ENCODE results near the gene PCDHB6.
"Not testable (repeated sequence)": the region's sequence is repeated elsewhere in the genome, so short reads cannot be mapped to it uniquely, and the experiment has no call there.

Gene PCDHB6

GRCh38 chr5:141149812-141150211 lies at the start of gene PCDHB6:
Gene PCDHB6, plus strand, starts transcription at chr5:141150057. Its CDS starts 201 bp downstream, at chr5:141150258.
- DNase-seq (ENCODE audit: low read depth, low spot score): no peak

- DNase-seq (ENCODE audit: low read depth, low spot score): no peak
These were observed 49.5 kb upstream of the PCDHB6 start, which contains the start of gene PCDHB3 for GRCh38 chr5:141100243-141100805. Gene PCDHB3, plus strand, starts transcription at chr5:141100473. Its CDS starts 177 bp downstream, at chr5:141100650.

GRCh38 chr5:141101059-141101458 lies 48.8 kb upstream of the PCDHB6 start:
- no peak for DNase-seq (ENCODE audit: low read depth, low spot score)

- DNase-seq (ENCODE audit: low read depth, low spot score): not testable (repeated sequence)
These were observed 47.8 kb upstream of the PCDHB6 start for GRCh38 chr5:141102070-141102469.

GRCh38 chr5:141102471-141102870 lies 47.4 kb upstream of the PCDHB6 start:
- DNase-seq (ENCODE audit: low read depth, low spot score): not testable (repeated sequence)

GRCh38 chr5:141105350-141105749 lies 44.5 kb upstream of the PCDHB6 start:
- no peak for DNase-seq (ENCODE audit: low read depth, low spot score)

GRCh38 chr5:141119250-141119649 lies 30.6 kb upstream of the PCDHB6 start:
- no peak for DNase-seq (ENCODE audit: low read depth, low spot score)

- DNase-seq (ENCODE audit: low read depth, low spot score): no peak
These were observed 28.3 kb upstream of the PCDHB6 start, which contains the start of gene PCDHB4 for GRCh38 chr5:141121563-141121962. Gene PCDHB4, plus strand, starts transcription at chr5:141121818. Its CDS starts 181 bp downstream, at chr5:141121999.

- DNase-seq (ENCODE audit: low read depth, low spot score): no peak
These were observed 27.9 kb upstream of the PCDHB6 start for GRCh38 chr5:141121985-141122384.

- DNase-seq (ENCODE audit: low read depth, low spot score): not testable (repeated sequence)
These were observed 26.3 kb upstream of the PCDHB6 start for GRCh38 chr5:141123396-141124135.

GRCh38 chr5:141127305-141127704 lies 22.6 kb upstream of the PCDHB6 start:
- no peak for DNase-seq (ENCODE audit: low read depth, low spot score)

GRCh38 chr5:141135030-141135717 lies 14.7 kb upstream of the PCDHB6 start, which contains the start of gene PCDHB5:
Gene PCDHB5, plus strand, starts transcription at chr5:141135206. Its CDS starts 229 bp downstream, at chr5:141135435.
- no peak for DNase-seq (ENCODE audit: low read depth, low spot score)

GRCh38 chr5:141135718-141136266 lies 14.1 kb upstream of the PCDHB6 start:
- no peak for DNase-seq (ENCODE audit: low read depth, low spot score)

GRCh38 chr5:141137346-141137745 lies 12.5 kb upstream of the PCDHB6 start:
- not testable (repeated sequence) for DNase-seq (ENCODE audit: low read depth, low spot score)

- DNase-seq (ENCODE audit: low read depth, low spot score): no peak
These were observed 551 bp downstream of the PCDHB6 start for GRCh38 chr5:141150224-141150992.

GRCh38 chr5:141150993-141151325 lies 1.1 kb downstream of the PCDHB6 start:
- DNase-seq (ENCODE audit: low read depth, low spot score): no peak

GRCh38 chr5:141151632-141152031 lies 1.8 kb downstream of the PCDHB6 start:
- DNase-seq (ENCODE audit: low read depth, low spot score): not testable (repeated sequence)

GRCh38 chr5:141152096-141152495 lies 2.2 kb downstream of the PCDHB6 start:
- not testable (repeated sequence) for DNase-seq (ENCODE audit: low read depth, low spot score)

- DNase-seq (ENCODE audit: low read depth, low spot score): no peak
These were observed 5.9 kb downstream of the PCDHB6 start for GRCh38 chr5:141155540-141156374.

GRCh38 chr5:141157356-141157755 lies 7.5 kb downstream of the PCDHB6 start:
- DNase-seq (ENCODE audit: low read depth, low spot score): not testable (repeated sequence)

Data from smooth muscle cell of the brain vasculature (primary cell).